Sciatic nerve (tissue), 2 donors: Measurements from ENCODE around the gene NBEAL2. TPM values are rescaled to one million over a fixed set of nuclear protein-coding genes. Genes with fewer than 3 reads are reported as not detected.

Source experiments
- ATAC-seq: fragments of 200-7000 bp; cut with Tn5 transposase; one replicate; pipeline ENCODE4 v1.9.1; 2020; ENCODE audit warnings: mild to moderate bottlenecking, moderate library complexity
- DNase-seq: peaks from one replicate; pipeline ENCODE4 v3.0.0-alpha.2; 2020; ENCODE audit warnings: low spot score
- intact Hi-C: fragments of 100-400 bp; cut with DNase I; formaldehyde crosslinking; loops from one replicate; pipeline ENCODE4 v1.14.2; 2022
- total RNA-seq: library from RNA; stranded (reverse); fragmentation: NEBNext Ultra II Directional; extraction: Animal tissue kit (Norgen Biotek cat#: 25700); gene quantifications from one replicate; pipeline ENCODE4 v1.2.1, GENCODE V29; 2021
- donor health status: DM: no; HTN: no; CAD: no.
- donor health status: DM: no; HTN: no; CAD: no.

The NBEAL2 gene
- total RNA-seq, 1 donor from 2014 or later, result 44.0 TPM

DNA sequence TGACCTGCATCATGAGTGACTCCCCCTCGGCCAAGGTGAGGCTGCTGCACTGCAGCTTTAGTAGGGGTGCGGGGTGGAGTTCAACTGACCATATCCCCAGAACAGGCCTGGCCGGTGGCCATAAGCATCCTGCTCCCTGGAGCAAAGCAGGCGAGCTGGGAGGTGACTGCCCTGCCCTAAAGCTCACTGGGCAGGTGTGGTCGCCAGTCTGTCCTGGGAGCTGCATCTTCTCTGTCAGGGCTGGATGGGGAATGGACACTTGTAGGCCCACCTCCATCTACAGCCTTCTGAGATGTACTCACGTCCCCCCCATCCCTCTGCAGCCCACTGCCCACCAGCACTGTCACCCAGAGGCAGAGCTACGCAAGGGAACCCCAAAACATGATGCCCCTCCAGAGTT, 14.5 kb downstream of the NBEAL2 start:
- intact Hi-C loops, result no loop called here
- no peak for DNase-seq
- ATAC-seq, result no peak

DNA sequence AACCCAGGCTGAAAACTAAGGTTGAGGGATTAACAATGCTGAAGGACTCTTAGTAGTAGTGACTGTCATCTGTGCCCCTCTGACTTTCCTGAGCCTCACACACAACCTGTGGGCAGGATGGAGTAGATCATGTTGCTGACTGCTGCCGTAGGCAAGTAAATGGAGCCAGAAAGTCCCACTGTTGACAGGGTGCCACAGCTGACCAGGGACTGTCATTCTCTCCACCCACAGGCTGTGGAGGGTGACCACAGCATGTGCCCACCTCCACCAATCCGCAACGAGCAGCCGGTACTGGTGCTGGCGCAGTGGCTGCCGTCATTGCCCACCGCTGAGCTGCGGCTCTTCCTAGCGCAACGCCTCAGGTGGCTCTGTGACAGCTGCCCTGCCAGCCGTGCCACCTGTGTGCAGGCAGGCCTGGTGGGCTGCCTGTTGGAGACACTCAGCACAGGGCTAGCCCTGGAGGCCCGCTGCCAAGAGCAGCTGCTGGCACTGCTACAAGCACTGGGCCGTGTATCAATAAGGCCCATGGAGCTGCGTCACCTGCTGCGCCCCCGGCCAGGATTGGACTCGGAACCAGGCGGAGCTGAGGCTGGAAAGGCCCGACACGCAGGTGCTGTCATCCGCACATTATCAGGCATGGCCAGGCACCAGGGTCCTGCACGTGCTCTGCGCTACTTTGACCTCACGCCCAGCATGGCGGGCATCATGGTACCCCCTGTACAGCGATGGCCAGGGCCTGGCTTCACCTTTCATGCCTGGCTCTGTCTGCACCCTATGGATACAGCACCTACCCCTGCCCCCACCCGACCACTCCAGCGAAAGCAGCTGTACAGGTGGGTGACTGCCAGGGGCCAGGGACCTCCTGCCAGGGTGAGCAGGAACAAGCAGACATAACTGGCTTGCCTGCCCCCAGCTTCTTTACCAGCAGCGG, 15.6 kb downstream of the NBEAL2 start:
- no peak for ATAC-seq
- DNase-seq, result no peak
- intact Hi-C loops, result no loop called here

- ATAC-seq (no peak), DNase-seq (no peak)
- intact Hi-C loops, result no loop called here
Measured at GRCh38 chr3:46995901-46996562, 16.6 kb downstream of the NBEAL2 start.

GRCh38 chr3:46996689-46997452, 17.4 kb downstream of the NBEAL2 start:
- ATAC-seq, result no peak
- intact Hi-C loops, result no loop called here
- peak; percentile 45 for DNase-seq

DNA sequence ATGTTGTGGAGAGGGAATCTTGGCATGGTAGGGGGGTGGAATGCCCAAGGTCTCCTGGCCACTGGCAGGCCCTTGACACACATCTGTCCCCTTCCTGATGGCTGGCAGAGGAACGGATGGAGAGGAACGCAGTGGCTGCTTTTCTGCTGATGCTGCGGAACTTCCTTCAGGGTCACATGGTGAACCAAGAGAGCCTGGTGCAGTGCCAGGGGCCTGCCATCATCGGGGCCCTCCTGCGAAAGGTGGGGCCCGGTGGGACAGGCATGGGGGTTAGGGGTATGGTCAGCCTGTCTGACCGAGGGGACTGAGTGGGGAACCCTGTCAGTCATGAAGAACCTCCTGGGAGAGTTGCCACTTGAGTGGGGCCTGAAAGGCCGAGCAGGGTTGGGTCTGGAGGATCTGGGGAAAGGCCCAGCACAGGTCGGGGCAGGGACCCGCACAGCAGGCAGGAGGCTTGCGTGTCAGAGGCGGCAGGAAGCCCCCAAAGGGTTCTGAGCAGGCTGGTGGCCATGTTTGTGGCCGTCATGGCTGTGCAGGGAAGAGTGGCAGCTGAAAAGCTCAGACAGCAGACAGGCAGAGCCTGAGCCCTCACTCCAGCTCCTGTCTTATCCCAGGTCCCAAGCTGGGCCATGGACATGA, 18.1 kb downstream of the NBEAL2 start:
- intact Hi-C loops, result no loop called here

GRCh38 chr3:46998121-46998851, 18.8 kb downstream of the NBEAL2 start:
- ATAC-seq (peak; percentile 56), DNase-seq (peak; percentile 78)
- intact Hi-C loops, result no loop called here

More for the DNA sequence above, 18.1 kb downstream of the NBEAL2 start:
- DNase-seq, result no peak
- ATAC-seq, result no peak

GRCh38 chr3:46998852-46999515, 19.5 kb downstream of the NBEAL2 start:
- ATAC-seq (no peak), DNase-seq (no peak)
- intact Hi-C loops, result no loop called here

GRCh38 chr3:46999516-47000197, 20.2 kb downstream of the NBEAL2 start:
- intact Hi-C loops, result no loop called here
- DNase-seq (no peak), ATAC-seq (no peak)

DNA sequence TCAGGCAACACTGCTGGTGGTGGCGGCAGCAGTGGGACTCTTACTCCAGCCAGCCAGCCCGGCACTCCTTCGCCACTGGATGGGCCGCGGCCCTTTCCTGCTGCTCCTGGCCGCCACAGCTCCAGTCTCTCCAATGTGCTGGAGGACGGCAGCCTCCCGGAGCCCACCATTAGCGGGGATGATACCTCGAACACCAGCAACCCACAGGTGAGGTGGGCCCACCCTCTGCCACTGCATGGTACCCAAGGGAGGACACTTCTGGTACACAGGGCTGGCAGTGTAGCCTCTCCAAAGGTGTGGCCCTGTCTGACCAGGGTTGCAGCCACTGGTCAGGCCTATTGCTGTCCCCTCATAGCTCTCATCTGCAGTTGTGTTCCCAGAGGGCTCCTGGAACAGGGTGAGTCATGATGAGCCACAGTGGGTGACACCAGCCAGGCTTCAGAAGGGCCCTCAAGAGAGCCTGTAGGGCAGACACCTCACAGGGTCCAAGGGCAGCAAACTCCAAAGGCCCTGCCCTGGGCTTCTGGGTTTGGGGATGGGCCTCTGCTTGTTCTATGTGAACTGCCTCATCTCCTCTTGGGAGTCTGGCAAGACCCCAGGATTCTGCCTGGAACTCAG, 20.8 kb downstream of the NBEAL2 start:
- ATAC-seq (no peak), DNase-seq (no peak)
- intact Hi-C loops, result no loop called here

DNA sequence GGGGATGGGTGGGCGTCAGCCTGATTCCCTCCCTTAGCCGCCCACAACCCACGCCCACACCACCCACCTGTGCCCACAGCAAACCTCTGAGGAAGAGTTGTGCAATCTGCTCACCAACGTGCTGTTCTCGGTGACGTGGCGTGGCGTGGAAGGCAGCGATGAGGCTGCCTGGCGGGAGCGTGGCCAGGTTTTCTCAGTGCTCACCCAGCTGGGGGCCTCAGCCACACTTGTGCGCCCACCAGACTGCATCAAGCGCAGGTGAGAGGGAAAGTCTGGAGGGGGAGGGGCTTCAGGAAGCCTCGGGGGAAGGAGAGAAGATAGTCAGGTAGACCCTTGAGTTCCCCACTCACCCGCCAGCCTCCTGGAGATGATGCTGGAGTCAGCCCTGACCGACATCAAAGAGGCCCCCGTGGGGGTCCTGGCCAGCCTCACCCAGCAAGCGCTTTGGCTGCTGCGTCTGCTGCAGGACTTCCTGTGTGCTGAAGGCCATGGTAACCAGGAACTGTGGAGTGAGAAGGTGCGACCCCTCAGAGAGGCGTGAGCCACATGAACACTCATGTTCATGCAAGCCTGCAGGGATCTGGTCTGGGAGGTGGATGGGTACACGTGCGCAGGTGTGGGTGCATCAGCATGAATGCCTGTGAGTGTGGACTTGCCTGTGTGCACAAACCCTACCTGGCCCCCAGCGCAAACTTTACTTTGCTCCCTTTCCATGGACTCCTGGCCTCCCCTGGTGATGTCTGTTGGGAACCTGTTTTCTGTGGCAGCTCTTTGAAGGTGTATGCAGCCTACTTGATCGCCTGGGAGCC, 21.7 kb downstream of the NBEAL2 start:
- DNase-seq (no peak), ATAC-seq (no peak)
- intact Hi-C loops, result no loop called here

GRCh38 chr3:47001731-47002170, 22.3 kb downstream of the NBEAL2 start:
- intact Hi-C loops, result no loop called here
- peak; percentile 51 for DNase-seq
- ATAC-seq, result no peak

DNA sequence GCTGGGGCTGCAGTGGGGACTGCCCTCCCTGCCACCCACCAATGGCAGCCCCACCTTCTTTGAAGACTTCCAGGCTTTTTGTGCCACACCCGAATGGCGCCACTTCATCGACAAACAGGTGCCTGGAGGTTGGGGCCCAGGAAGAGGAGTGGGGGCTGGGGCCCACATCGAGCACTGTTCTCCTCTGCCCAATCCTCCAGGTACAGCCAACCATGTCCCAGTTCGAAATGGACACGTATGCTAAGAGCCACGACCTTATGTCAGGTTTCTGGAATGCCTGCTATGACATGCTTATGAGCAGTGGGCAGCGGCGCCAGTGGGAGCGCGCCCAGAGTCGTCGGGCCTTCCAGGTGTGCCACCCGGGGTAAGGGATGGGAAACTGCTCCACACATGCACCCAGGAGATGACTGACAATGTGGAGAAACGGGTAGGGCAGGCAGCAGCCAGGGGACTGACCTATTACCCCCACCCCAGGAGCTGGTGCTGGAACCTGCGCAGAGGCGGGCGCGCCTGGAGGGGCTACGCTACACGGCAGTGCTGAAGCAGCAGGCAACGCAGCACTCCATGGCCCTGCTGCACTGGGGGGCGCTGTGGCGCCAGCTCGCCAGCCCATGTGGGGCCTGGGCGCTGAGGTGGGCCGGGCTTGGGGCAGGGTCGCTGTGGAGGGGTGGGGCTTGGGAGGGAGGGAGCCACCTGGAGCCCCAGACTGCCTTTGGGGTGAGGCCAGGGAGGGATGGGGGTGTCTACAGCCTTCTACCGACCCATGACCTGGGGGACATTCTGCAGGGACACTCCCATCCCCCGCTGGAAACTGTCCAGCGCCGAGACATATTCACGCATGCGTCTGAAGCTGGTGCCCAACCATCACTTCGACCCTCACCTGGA, 22.9 kb downstream of the NBEAL2 start:
- DNase-seq, result peak; percentile 42
- intact Hi-C loops, result no loop called here
- no peak for ATAC-seq

GRCh38 chr3:47003056-47003410, 23.6 kb downstream of the NBEAL2 start:
- intact Hi-C loops, result no loop called here
- peak; percentile 51 for DNase-seq

DNA sequence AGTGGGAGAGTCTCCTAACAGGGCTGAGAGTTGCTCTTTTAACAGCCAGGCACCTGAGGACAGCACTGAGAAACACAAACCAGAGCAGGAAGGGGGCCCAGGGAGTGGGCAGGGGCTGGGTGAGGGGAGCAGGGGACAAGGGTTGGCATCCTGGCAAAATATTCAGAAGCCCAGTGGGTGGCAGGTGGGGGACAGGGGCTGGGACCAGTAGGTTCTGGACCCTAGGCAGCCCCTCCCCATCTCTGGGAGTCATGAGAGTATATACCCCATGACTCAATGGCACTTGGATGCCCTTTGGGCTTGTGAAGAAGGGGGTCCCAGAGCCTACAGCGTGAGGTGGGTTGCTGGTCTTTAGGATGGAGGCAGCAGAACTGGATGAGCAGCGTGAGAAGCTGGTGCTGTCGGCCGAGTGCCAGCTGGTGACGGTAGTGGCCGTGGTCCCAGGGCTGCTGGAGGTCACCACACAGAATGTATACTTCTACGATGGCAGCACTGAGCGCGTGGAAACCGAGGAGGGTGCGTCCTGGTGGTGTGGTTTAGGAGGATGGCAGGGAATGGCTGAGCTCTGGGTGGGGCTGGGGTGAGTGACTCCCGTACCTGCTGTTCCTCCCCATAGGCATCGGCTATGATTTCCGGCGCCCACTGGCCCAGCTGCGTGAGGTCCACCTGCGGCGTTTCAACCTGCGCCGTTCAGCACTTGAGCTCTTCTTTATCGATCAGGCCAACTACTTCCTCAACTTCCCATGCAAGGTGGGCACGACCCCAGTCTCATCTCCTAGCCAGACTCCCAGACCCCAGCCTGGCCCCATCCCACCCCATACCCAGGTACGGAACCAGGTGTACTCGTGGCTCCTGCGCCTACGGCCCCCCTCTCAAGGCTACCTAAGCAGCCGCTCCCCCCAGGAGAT, 24.2 kb downstream of the NBEAL2 start:
- ATAC-seq (no peak), DNase-seq (peak; percentile 56)
- intact Hi-C loops, result no loop called here

More at GRCh38 chr3:47003056-47003410, 23.6 kb downstream of the NBEAL2 start:
- no peak for ATAC-seq
